ENCODE measurements around the gene EZR. TPM values are rescaled to one million over a fixed set of nuclear protein-coding genes. Genes with fewer than 3 reads are reported as not detected.

Gene EZR
- total RNA-seq, 4 donors from 2014 or later = 60.9 to 480 (median 251) TPM

- no peak for TF ChIP-seq CTCF (IDR thresholded peaks at IDR 0.05)
- DNase-seq (ENCODE audit: low spot score) (no peak), ATAC-seq (ENCODE audit: low FRiP score) (no peak)
Measured at GRCh38 chr6:158850807-158851115, 31.6 kb upstream of the EZR start.

DNA sequence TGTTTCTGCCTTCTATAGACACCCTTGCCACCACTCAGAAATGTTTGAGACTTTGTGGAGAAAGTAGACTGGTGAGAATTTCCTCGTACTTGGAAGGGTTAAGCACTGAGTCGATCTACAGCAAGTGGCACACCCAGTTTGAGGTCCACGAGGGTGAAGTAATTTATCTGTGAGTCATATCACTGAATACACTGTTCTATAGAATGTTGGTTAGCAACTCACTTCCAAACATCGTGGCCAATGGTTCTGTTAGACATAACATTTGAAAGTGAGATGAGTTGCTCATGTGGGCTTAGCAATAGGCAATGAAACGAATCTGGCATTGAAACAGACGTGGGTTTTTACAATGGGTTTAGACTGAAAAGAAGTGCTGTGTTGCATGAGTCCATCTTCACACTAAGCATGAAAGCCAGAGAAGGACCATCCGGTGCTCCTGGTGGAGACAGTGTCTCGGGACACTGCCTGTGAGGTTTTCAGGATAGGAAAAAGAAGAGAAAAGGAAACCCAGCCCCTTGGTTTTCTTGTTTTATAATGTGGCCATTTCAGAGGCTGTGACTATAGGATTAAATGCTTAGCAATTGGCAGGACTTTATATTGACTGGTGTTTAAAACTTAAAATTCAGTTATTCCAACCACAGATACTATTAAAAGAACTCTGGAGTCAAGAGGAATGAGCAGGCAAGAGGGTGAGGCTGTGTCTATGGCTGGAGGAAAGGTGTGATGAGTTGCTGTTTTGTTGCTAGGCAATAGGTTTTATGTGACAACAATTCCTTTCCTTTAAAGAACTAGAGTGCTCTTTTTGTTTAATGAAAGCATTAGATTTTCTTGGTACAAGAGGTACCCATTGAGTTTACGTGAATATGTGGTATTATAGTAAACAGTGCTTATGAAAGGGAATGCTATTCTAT, 31.0 kb upstream of the EZR start:
- TF ChIP-seq CTCF (IDR thresholded peaks at IDR 0.05) = no peak
- ATAC-seq (ENCODE audit: low FRiP score) (peak; percentile 64), DNase-seq (ENCODE audit: low spot score) (no peak)

GRCh38 chr6:158848490-158848895, 29.3 kb upstream of the EZR start:
- TF ChIP-seq CTCF (IDR thresholded peaks at IDR 0.05) = no peak
- ATAC-seq (ENCODE audit: low FRiP score) = no peak
- no peak for DNase-seq (ENCODE audit: low spot score)

DNA sequence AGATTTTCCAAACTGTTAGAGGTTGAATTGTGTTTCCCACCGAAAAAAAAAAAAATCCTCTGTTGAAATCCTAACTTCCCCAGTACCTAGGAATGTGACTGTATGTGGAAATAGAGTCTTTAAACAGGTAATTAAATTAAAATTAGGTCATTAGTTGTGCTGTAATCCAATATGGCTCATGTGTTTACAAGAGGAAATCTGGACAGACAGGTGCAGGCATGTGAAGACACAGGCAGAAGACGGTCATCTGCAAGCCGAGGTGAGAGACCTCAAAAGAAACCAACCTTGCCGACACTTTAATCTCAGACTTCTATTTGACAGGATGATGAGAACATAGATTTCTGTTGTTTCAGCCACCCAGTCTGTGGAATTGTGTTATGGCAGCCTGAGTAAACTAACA, 28.6 kb upstream of the EZR start:
- TF ChIP-seq CTCF (IDR thresholded peaks at IDR 0.05) = no peak
- ATAC-seq (ENCODE audit: low FRiP score) = no peak
- DNase-seq (ENCODE audit: low spot score) = no peak

GRCh38 chr6:158847012-158847529, 27.9 kb upstream of the EZR start:
- no peak for DNase-seq (ENCODE audit: low spot score)
- no peak for ATAC-seq (ENCODE audit: low FRiP score)
- TF ChIP-seq CTCF (IDR thresholded peaks at IDR 0.05) = no peak

- TF ChIP-seq CTCF (IDR thresholded peaks at IDR 0.05) = no peak
- DNase-seq (ENCODE audit: low spot score) = no peak
- no peak for ATAC-seq (ENCODE audit: low FRiP score)
Measured at GRCh38 chr6:158843751-158844683, 24.8 kb upstream of the EZR start.
